Kidney capillary endothelial cell (primary cell): ENCODE measurements around the gene IMMP2L.
"Not testable (repeated sequence)": the region's sequence is repeated elsewhere in the genome, so short reads cannot be mapped to it uniquely, and the experiment has no call there.

ENCODE experiments used
- DNase-seq: peaks from one replicate; pipeline ENCODE4 v3.0.0-alpha.2; 2018; ENCODE audit warnings: low spot score

Gene IMMP2L

DNA sequence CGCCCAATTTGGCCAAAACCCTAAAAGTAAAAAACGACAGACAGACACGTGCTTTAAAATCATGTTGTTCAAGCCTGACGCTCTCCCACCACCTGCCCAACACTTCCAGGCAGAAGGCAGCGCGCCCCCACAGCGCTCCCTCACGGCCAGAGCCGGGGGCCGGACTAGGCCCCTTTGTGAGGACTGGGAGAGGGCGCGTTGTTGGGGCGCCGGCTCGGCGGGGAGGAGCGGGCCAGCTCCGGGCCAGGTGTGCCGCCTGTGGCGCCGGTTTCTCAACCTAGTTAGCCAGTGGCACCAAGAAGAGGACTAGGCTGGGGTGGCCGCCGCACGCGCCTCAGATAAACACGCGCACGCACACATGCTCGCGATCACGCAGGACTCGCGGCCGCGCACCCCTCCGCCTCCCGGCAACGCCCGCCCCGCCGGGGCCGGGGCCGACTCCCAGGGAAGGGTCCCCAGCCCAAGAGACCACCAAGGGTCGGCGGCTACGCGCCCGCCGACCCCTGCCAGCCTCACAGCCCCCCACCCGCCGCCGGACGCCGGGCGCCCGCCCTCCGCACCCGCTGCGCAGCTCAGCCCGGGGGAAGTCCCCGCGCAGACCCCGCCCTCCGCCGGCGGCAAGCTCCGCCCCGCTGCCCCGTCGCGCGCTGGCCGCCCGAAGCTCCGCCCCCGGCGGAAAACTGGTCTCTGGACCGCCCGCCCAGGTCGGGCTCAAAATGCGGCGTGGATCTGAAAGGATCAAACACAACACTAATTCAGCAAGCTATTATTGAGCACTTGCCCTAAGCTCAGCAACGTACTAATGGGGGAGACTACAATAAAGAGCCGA lies at the start of gene IMMP2L:
Gene IMMP2L (minus strand): TSS at position 589 of the 829 bp plus-strand sequence.
- peak; percentile 87 for DNase-seq

- DNase-seq, result not testable (repeated sequence)
Observed at GRCh38 chr7:111609483-111610254, 47.4 kb upstream of the IMMP2L start.

DNA sequence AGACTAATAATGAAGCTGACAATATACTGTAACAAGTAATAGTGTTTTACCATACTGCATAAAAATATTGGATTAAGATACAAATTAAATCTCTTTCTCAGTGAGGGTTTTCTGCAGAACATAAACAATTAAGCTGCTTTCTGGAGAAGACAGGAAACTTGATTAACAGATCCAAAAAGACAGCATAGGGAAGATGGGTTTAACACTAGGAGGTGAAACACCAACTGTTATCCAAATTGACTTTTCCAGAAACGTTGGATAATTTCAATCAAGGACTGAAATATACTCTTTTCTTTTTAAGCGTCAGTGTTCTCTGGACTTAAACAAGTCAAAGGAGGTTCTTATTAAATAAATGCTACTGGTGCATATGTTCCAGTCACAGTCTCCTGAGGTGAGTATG lies 45.3 kb upstream of the IMMP2L start:
- DNase-seq, result no peak

DNA sequence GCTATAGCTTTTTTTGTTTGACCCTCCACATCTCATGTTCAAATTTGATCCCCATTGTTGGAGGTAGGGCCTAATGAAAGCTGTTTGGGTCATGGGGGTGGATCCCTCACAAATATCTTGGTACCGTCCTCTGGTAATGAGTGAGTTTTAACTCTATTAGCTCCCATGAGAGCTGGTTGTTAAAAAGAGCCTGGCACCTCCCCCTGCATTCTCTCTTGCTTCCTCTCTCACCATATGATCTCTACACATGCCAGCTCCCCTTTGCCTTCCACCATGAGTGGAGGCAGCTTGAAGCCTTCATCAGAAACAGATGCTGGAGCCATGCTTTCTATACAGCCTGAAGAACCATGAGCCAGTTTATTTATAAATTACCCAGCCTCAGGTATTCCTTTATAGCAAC lies 43.0 kb upstream of the IMMP2L start:
- DNase-seq, result no peak

GRCh38 chr7:111600091-111600490 lies 37.8 kb upstream of the IMMP2L start:
- DNase-seq, result no peak

- DNase-seq, result no peak
Observed at GRCh38 chr7:111595780-111596179, 33.5 kb upstream of the IMMP2L start.

DNA sequence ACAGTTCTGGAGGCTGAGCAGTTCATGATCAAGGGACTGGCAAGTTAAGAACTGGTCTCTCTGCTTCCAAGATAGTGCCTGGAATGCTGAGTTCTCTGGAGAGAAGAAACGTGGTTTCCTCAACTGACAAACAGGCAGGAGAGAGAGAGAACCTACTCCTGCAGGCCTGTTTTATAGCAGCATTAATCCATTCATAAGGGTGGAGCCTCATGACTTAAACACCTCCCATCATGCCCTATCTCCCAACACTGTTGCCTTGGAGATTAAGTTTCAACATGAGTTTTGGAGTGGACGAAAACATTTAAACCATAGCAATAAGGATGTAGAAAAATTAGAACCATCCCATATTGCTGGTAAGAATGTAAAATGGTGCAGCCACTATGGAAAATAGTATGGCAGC lies 32.3 kb upstream of the IMMP2L start:
- no peak for DNase-seq

DNA sequence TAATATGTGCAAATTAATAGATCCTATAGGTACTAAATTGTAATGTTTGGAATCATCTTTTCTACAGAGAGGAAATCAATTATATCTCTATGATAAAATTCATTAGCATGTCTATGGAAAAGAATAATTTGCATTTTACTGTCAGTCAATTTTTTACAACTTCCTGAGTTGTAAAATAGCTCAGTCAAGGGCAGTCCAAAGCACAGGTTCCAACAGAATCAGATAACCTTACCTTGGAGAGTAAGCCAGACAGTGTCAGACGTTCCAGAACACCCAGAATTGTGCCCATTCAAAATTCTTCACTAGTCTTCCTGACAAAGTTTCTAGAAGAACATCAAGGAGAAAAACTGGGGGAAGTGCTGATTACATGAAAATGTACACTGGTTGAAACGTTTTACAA lies 31.1 kb upstream of the IMMP2L start:
- no peak for DNase-seq

DNA sequence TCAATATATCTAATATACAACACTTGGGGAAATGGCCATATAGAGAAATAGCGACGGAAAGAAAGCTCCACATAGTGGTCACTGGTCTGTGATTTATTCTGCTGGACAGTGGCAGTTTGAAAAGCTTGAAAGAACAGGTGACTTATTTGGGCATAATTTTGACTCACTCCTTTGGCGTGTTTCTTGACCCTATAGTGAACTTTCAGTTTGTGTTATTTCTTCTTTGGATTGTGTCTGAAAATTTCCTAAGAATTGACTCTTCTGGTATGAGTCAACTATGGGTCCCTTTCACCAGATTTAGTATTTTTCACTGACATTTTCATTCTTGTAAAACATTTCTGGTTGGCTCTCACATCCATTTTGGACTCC lies 25.8 kb upstream of the IMMP2L start:
- no peak for DNase-seq

- DNase-seq, result no peak
Observed at GRCh38 chr7:111587410-111588064, 25.2 kb upstream of the IMMP2L start.

DNA sequence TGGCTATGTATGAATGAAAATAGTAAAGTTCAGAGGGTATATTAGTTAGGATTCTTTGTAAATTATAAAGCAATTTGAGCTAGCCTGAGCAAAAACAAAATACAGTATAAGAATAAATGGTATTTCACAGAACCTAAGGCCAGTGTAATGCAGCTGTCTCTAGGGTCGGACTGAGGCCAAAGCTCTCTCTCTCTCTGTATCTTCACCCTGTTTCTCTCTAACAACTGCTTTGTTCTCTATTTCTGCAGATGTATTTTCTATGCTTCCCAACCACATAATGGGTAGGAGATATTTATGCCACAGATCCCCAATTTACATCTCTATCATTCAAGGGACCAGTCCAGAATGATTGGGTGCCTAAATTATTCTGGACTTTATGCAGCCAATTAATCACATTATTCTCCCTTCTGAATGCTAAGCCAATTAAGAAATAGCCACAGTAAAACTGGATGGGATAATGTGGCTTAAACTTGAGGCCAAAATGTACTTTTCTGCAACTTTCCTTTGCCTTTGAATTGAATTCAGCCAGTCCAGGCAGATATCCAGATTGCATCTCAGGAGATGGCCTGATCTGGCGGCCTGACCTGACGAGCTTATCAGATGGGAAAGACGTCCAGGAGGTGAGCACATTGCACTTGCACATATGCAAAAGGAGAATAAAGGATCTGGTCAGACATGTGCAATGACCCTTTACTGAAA lies 24.6 kb upstream of the IMMP2L start:
- no peak for DNase-seq

DNA sequence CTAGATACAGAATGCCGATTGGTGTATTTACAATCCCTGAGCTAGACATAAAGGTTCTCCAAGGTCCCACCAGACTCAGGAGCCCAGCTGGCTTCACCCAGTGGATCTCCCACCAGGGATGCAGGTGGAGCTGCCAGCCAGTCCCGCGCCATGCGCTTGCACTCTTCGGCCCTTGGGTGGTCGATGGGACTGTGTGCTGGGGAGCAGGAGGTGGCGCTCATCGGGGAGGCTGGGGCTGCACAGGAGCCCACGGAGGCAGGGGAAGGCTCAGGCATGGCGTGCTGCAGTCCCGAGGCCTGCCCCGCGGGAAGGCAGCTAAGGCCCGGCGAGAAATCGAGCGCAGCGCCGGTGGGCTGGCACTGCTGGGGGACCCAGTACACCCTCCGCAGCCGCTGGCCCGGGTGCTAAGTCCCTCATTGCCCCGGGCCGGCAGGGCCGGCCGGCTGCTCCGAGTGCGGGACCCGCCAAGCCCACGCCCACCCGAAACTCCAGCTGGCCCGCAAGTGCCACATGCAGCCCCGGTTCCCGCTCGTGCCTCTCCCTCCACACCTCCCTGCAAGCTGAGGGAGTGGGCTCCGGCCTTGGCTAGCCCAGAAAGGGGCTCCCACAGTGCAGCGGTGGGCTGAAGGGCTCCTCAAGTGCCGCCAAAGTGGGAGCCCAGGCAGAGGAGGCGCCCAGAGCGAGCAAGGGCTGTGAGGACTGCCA lies 19.6 kb upstream of the IMMP2L start:
- not testable (repeated sequence) for DNase-seq

- DNase-seq, result not testable (repeated sequence)
Observed at GRCh38 chr7:111581207-111581606, 18.9 kb upstream of the IMMP2L start.

DNA sequence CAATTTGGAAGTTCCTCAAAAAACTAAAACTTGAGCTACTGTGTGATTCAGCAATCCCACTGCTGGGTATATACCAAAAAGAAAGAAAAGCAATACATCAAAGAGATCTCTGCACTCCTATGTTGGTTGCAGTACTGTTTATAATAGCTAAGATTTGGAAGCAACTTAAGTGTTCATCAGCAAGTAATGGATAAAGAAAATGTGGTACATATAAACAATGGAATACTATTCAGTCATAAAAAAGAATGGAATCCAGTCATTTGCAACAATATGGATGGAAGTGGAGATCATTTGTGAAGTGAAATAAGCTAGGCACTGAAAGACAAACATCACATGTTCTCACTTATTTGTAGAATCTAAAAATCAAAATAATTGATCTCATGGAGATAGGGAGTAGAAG lies 16.5 kb upstream of the IMMP2L start:
- DNase-seq, result no peak

GRCh38 chr7:111571720-111572119 lies 9.4 kb upstream of the IMMP2L start:
- no peak for DNase-seq

GRCh38 chr7:111568870-111569462 lies 6.7 kb upstream of the IMMP2L start:
- DNase-seq, result no peak

DNA sequence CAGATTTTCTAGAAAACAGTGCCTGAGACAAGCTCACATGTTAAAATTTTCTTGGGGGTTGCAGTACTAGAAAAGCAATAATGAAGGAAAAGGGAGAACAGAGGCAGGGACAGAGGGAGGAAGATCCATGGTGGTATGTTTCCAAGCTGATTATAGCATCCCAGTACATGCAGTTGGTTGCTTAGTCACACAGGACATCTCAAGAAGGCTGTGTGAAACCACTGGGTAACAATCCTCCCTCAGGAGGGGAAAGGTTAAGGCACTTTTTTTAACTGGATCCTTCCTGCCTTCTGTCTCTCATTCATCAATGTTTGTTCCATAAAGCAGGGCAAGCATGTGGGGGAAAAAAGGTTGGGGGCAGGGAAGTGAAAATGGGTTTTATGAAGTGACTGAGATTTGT lies 6.1 kb upstream of the IMMP2L start:
- DNase-seq, result no peak

DNA sequence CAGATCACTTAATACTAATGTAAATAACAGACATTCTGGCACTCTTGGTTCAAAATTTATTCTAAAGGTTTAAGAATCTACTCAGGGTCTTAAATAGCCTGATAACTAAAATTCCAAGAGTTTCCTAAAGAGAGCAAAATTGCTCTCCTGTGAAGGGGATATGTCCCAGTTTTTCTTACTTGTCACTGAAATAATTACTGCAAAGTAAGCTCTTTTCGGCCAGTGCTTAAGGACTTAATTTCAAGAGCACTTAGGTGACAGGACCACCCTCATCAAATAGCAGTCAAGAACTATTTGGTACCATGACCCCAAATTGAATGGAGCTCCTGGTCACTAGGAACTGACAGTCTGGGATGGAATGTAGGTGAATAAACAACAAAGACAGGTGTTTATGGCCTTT lies 1.8 kb upstream of the IMMP2L start:
- DNase-seq, result no peak

DNA sequence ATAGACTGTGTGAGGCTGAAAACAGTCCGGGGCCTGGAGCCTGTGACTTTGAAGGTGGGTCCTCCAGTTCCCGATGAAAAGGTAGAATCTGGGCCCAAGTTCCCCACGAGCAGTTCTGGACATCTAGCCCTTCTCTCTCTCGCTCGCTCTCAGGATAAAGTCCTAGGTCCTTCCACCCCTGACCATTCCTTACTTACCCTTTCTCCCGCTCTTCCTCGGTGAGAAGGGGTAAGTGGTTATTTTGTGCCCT lies 713 bp downstream of the IMMP2L start:
- DNase-seq, result no peak

GRCh38 chr7:111560773-111561653 lies 1.3 kb downstream of the IMMP2L start:
- DNase-seq, result peak; percentile 10

DNA sequence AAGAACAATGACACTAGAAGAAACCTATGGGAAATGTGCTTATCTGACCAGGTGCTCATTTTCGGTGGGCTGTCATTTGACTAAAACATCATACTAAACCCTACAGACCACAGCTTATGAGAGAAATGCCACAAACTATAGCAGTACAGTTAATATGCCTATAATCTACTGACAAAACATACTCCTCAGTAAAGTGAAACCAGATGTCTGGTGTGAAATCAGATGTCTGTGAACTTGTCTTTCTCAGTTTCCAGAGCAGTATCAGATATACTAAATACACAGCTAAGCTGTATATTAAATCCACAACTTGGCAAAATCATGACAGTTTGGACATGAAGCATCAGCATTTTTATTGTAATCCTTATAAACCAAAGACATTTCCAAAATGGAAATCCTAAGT lies 3.3 kb downstream of the IMMP2L start:
- no peak for DNase-seq
